Measurements from ENCODE around the gene ARPC1B.

DNA sequence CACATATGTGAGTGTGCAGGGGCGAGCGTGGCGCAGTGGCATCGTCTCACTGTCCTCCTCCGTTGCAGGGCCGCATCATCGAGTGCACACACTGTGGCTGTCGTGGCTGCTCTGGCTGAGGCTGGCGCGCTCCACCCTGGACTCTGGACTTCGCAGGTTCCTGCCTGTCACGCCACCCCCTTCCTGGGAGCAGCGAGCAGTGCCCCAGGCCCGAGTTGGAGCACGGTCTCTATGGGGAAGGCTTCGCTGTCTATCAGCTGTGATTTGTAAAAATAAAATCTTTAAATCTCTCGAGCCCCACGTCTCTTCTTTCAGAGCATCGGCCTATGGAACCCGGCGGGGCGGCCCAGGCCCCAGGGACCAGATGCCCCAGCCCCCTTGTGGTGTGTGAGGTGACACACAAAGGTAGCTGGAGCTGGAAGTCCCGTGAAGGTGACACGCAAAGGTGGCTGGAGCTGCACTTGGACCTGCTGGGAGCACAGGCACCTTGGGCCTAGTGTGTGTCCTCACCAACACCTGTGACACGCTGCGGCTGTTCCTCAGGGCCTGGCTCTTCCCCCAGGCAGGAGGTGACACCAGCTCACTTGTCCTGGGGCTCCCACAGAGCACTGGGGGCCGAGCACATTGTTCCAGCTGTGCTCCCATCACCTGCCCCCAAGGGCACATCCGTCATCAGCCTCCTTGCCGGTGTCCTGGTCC lies 44.9 kb downstream of the ARPC1B start:
- TF ChIP-seq EZH2 (IDR thresholded peaks at IDR 0.05) (no peak), POLR2AphosphoS5 (IDR thresholded peaks at IDR 0.05; ENCODE audit: borderline replicate concordance, low read depth, low read length) (no peak)
